Bronchial epithelial cell (primary cell): ENCODE data around the gene KRTAP10-8. TPM values are rescaled to one million over a fixed set of nuclear protein-coding genes. Genes with fewer than 3 reads are reported as not detected.
"Not testable (repeated sequence)": the region's sequence is repeated elsewhere in the genome, so short reads cannot be mapped to it uniquely, and the experiment has no call there.

Experiments used
- DNase-seq: peaks from one replicate; pipeline ENCODE4 v3.0.0-alpha.2; 2010; ENCODE audit warnings: low read depth
- FAIRE-seq: peaks from 2 replicates; lab custom pipeline; 2011; peaks lifted over from hg19 to GRCh38; lab: Jason Lieb, UNC
- H3K27me3 ChIP-seq: 2 replicates; pipeline ENCODE4 v1.5.1; 2011; ENCODE audit warnings: low read length; ENCODE audit not compliant: control insufficient read depth, insufficient read depth
- H3K36me3 ChIP-seq: 2 replicates; pipeline ENCODE4 v1.5.1; 2011; ENCODE audit warnings: low read length; ENCODE audit not compliant: control insufficient read depth, insufficient read depth
- H3K4me3 ChIP-seq: 2 replicates; pipeline ENCODE4 v1.5.1; 2011; ENCODE audit warnings: mild to moderate bottlenecking, low read depth, low read length, control low read depth
- total RNA-seq: library from RNA; depleted of rRNA; stranded (reverse); fragments of >200 nt; gene quantifications from 2 replicates; pipeline ENCODE4 v1.2.1, GENCODE V29; 2014
- TF ChIP-seq, protein P1 (sequence below): IDR thresholded peaks from 2 replicates; pipeline ENCODE4 v1.5.1; 2011; ENCODE audit warnings: mild to moderate bottlenecking, moderate library complexity, low read length, control low read depth, inconsistent platforms; ENCODE audit not compliant: insufficient read depth, severe bottlenecking

The KRTAP10-8 gene
- total RNA-seq, 1 donor from 2014 or later = not detected

DNA sequence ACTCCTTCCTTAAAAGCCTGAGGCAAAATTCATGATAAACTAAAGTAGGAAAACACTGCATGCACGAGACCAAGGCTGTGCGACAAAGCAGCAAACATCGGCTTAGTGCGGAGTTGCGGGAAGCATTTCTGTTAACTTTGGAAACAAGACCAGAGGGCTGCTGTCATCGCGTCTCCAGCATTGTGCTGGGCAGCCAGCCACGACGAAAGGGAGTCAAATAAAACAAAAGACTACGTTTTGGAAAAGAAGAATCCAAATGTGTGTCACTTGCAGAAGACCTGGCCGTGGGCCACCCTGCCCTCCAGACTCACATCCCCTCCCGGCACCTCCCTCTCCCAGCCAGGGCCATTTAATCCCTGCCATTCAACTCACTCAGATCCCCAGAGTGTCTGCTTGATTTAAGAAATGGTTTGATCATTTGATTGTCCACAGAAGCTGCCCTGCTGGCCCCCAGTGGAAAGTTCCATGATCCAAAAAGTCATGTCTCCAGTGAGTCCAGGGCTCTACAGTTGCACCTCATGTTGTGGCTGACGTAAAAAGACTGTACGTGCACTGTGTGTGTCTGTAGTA is 31.9 kb downstream of the KRTAP10-8 start:
- Histone ChIP-seq H3K27me3 (no peaks in the 10 kb centered on the region), H3K36me3 (no peaks in the 10 kb centered on the region), H3K4me3 (no peak overlapping the region)
- DNase-seq (no peak), FAIRE-seq (peak; percentile 83)
- TF ChIP-seq, protein P1, sequence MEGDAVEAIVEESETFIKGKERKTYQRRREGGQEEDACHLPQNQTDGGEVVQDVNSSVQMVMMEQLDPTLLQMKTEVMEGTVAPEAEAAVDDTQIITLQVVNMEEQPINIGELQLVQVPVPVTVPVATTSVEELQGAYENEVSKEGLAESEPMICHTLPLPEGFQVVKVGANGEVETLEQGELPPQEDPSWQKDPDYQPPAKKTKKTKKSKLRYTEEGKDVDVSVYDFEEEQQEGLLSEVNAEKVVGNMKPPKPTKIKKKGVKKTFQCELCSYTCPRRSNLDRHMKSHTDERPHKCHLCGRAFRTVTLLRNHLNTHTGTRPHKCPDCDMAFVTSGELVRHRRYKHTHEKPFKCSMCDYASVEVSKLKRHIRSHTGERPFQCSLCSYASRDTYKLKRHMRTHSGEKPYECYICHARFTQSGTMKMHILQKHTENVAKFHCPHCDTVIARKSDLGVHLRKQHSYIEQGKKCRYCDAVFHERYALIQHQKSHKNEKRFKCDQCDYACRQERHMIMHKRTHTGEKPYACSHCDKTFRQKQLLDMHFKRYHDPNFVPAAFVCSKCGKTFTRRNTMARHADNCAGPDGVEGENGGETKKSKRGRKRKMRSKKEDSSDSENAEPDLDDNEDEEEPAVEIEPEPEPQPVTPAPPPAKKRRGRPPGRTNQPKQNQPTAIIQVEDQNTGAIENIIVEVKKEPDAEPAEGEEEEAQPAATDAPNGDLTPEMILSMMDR = no peak

DNA sequence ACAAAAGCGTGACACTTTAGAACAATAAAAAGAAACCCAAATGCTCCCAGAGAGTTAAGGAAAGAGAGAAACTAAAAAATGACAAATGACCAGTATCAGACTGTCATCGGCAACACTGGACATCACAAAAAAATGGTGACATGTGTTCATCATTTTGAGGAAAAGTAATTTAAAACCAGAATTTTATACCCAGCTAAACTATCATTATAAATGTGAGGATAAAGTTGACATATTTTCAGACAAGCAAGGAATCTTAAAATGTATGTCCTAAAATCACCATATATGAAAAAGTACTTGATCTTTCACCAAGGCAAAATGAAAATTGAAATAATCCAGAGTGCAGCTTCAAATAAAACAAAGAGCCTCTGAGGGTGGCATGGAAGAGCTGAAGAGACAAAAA is 33.0 kb downstream of the KRTAP10-8 start:
- TF ChIP-seq, protein P1 = no peak
- FAIRE-seq = no peak
- Histone ChIP-seq H3K4me3 (no peak overlapping the region), H3K36me3 (no peaks in the 10 kb centered on the region), H3K27me3 (no peaks in the 10 kb centered on the region)
- no peak for DNase-seq

DNA sequence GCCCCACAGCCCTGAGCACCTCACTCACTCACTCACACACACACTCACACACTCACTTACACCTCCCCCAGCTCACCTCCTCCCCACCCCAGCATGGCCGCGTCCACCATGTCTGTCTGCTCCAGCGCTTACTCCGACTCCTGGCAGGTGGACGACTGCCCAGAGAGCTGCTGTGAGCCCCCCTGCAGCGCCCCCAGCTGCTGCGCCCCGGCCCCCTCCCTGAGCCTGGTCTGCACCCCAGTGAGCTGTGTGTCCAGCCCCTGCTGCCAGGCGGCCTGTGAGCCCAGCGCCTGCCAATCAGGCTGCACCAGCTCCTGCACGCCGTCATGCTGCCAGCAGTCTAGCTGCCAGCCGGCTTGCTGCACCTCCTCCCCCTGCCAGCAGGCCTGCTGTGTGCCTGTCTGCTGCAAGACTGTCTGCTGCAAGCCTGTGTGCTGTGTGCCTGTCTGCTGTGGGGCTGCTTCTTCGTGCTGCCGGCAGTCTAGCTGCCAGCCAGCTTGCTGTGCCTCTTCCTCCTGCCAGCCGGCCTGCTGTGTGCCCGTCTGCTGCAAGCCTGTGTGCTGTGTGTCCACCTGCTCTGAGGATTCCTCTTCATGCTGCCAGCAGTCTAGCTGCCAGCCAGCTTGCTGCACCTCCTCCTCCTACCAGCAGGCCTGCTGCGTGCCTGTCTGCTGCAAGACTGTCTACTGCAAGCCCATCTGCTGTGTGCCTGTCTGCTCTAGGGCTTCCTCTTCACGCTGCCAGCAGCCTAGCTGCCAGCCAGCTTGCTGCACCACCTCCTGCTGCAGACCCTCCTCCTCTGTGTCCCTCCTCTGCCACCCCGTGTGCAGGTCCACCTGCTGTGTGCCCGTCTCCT is 34.7 kb downstream of the KRTAP10-8 start, which contains the start of gene KRTAP10-11:
KRTAP10-11 (plus strand) TSS at position 49 of the 856 bp plus-strand sequence; CDS start at position 94, 45 bp downstream.
- not testable (repeated sequence) for H3K4me3 ChIP-seq, DNase-seq, FAIRE-seq, H3K36me3 ChIP-seq, H3K27me3 ChIP-seq

DNA sequence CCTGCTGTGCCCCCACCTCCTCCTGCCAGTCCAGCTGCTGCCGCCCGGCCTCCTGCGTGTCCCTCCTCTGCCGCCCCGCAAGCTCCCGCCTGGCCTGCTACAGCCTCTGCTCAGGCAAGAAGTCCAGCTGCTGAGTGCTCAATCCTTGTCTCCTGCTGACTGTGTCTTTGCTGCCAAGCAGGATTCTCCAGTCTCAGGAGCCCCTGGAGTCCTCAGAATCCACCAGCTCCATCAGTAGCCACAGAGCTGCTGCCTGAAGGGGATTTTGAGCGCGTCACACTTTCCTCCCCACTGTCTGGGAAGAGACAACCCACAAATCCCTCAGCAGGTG is 35.3 kb downstream of the KRTAP10-8 start:
- Histone ChIP-seq H3K27me3 (no peaks in the 10 kb centered on the region), H3K4me3 (no peak overlapping the region), H3K36me3 (no peaks in the 10 kb centered on the region)
- no peak for DNase-seq
- no peak for FAIRE-seq
- TF ChIP-seq, protein P1 = no peak

DNA sequence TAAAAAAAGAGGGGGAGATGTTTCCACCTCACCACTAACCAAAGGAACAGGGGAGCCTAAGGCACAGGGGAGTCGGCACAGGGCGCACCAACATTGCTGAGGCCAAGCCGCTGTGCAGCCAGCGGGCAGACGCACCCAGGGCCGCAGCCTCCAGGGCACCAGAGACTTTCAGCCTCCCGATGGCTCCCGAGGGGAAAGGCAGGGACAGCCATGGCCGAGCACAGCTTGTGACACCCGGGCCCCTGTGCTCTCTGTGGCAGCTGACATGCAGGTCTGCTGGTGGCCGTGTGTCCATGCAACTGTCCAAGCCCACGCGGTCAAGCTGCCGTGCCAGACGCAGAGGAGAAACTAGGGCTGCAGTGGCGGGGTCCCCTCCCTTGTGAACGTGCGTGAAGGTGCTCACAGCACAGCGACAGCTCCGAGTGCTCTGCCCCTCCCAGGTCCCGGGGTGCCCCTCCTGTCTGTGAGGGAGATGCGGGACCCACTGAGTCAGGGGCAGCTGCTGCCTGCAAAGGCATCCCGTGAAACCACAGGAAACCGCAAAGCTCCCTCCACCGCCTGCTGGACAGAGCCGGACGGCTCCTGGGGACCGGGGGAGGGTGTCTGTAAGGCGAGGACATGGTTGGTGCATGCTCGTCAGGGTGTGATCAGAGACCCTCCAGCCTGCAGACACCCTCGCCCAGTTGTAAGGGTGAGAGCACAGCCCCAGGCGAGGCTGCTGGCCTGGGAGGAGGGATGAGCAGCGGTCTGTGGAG is 36.9 kb downstream of the KRTAP10-8 start:
- TF ChIP-seq, protein P1 = no peak
- Histone ChIP-seq H3K36me3 (no peaks in the 10 kb centered on the region), H3K27me3 (no peaks in the 10 kb centered on the region), H3K4me3 (no peak overlapping the region)
- FAIRE-seq = no peak
- no peak for DNase-seq
